OCI-LY1 (cell line): Measurements from ENCODE around the gene CEP44.

Experiments
- H2AFZ ChIP-seq: fragments of 200-600 bp; sonication (generic), shearing (Covaris generic); 2 replicates; pipeline ENCODE4 v1.6.0; 2014; ENCODE audit warnings: antibody characterized with exemption, mild to moderate bottlenecking, low read length
- H3F3A ChIP-seq: fragments of 200-600 bp; sonication (generic), shearing (Covaris generic); 2 replicates; pipeline ENCODE4 v1.6.0; 2014; ENCODE audit warnings: mild to moderate bottlenecking, antibody characterized with exemption, low read length, moderate library complexity; ENCODE audit not compliant: insufficient read depth
- H3K27ac ChIP-seq: fragments of 200-600 bp; sonication (generic); 2 replicates; pipeline ENCODE4 v1.5.1; 2014; ENCODE audit warnings: low read length, mixed run types, mild to moderate bottlenecking, low read depth; ENCODE audit not compliant: poor library complexity, severe bottlenecking
- H3K27me3 ChIP-seq: fragments of 200-600 bp; sonication (generic); 2 replicates; pipeline ENCODE4 v1.6.0; 2014; ENCODE audit warnings: antibody characterized with exemption, mild to moderate bottlenecking, low read length, moderate library complexity; ENCODE audit not compliant: insufficient read depth
- H3K36me3 ChIP-seq: fragments of 200-600 bp; sonication (generic); 2 replicates; pipeline ENCODE4 v1.6.1; 2014; ENCODE audit warnings: mild to moderate bottlenecking, antibody characterized with exemption, low read length, moderate library complexity, mixed read lengths; ENCODE audit not compliant: insufficient read depth
- H3K4me1 ChIP-seq: fragments of 200-600 bp; sonication (generic); 2 replicates; pipeline ENCODE4 v1.5.1; 2014; ENCODE audit warnings: mild to moderate bottlenecking, low read length, moderate library complexity; ENCODE audit not compliant: insufficient read depth, severe bottlenecking
- H3K4me2 ChIP-seq: fragments of 200-600 bp; sonication (generic), shearing (Covaris generic); 2 replicates; pipeline ENCODE4 v1.6.1; 2014; ENCODE audit warnings: low read length
- H3K4me3 ChIP-seq: fragments of 200-600 bp; sonication (generic); 2 replicates; pipeline ENCODE4 v1.5.1; 2014; ENCODE audit warnings: low read length, low read depth, mild to moderate bottlenecking, mixed read lengths; ENCODE audit not compliant: poor library complexity, severe bottlenecking
- H3K79me2 ChIP-seq: fragments of 200-600 bp; shearing (Covaris generic); 2 replicates; pipeline ENCODE4 v1.6.1; 2016; ENCODE audit warnings: mixed run types, low read length, mixed read lengths; ENCODE audit not compliant: insufficient read depth
- H3K9ac ChIP-seq: fragments of 200-600 bp; sonication (generic), shearing (Covaris generic); 2 replicates; pipeline ENCODE4 v1.6.1; 2014; ENCODE audit warnings: mild to moderate bottlenecking, low read length, mixed read lengths
- H3K9me2 ChIP-seq: fragments of 200-600 bp; sonication (generic), shearing (Covaris generic); 2 replicates; pipeline ENCODE4 v1.6.1; 2014; ENCODE audit warnings: low read depth, mild to moderate bottlenecking, low read length, mixed read lengths
- H3K9me3 ChIP-seq: fragments of 200-600 bp; shearing (Covaris generic); 2 replicates; pipeline ENCODE4 v1.6.1; 2014; ENCODE audit warnings: low read length, mixed read lengths
- H4K20me1 ChIP-seq: fragments of 200-600 bp; sonication (generic), shearing (Covaris generic); 2 replicates; pipeline ENCODE4 v1.6.0; 2016; ENCODE audit warnings: mild to moderate bottlenecking, low read length; ENCODE audit not compliant: insufficient read depth
- EZH2 ChIP-seq: fragments of 200-600 bp; sonication (generic), shearing (Covaris generic); IDR thresholded peaks from 2 replicates; pipeline ENCODE4 v1.8.0; 2017; ENCODE audit warnings: borderline replicate concordance, mixed run types, mild to moderate bottlenecking, antibody characterized with exemption, low read length, moderate library complexity, mixed read lengths
- TF ChIP-seq, protein P1 (sequence below): fragments of 200-600 bp; sonication (generic), shearing (Covaris generic); IDR thresholded peaks from 2 replicates; pipeline ENCODE4 v1.5.1; 2017; ENCODE audit warnings: mild to moderate bottlenecking, antibody characterized with exemption, low read length, moderate library complexity, mixed read lengths

The CEP44 gene

GRCh38 chr4:174255786-174256185, 27.9 kb upstream of the CEP44 start:
- no peak overlapping the region for H3K9ac ChIP-seq
- TF ChIP-seq, protein P1, sequence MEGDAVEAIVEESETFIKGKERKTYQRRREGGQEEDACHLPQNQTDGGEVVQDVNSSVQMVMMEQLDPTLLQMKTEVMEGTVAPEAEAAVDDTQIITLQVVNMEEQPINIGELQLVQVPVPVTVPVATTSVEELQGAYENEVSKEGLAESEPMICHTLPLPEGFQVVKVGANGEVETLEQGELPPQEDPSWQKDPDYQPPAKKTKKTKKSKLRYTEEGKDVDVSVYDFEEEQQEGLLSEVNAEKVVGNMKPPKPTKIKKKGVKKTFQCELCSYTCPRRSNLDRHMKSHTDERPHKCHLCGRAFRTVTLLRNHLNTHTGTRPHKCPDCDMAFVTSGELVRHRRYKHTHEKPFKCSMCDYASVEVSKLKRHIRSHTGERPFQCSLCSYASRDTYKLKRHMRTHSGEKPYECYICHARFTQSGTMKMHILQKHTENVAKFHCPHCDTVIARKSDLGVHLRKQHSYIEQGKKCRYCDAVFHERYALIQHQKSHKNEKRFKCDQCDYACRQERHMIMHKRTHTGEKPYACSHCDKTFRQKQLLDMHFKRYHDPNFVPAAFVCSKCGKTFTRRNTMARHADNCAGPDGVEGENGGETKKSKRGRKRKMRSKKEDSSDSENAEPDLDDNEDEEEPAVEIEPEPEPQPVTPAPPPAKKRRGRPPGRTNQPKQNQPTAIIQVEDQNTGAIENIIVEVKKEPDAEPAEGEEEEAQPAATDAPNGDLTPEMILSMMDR, result no peak
- TF ChIP-seq EZH2, result no peak
- H3K9me2 ChIP-seq, result no peaks in the 10 kb centered on the region
- peaks cover 3% of the 10 kb centered on the region; the same call in 1 of the 2 replicates for H3K36me3 ChIP-seq
- no peak overlapping the region for H2AFZ ChIP-seq
- no peaks in the 10 kb centered on the region; the same call in 1 of the 2 replicates for H3K79me2 ChIP-seq
- no peaks in the 10 kb centered on the region for H3K9me3 ChIP-seq
- no peaks in the 10 kb centered on the region for H3F3A ChIP-seq
- no peak overlapping the region for H3K27ac ChIP-seq
- H3K4me3 ChIP-seq, result no peak overlapping the region
- H4K20me1 ChIP-seq, result no peaks in the 10 kb centered on the region
- H3K4me2 ChIP-seq, result no peak overlapping the region
- no peaks in the 10 kb centered on the region for H3K27me3 ChIP-seq
- H3K4me1 ChIP-seq, result no peaks in the 10 kb centered on the region

- H4K20me1 ChIP-seq, result no peaks in the 10 kb centered on the region
- no peaks in the 10 kb centered on the region for H3K9me3 ChIP-seq
- H3K36me3 ChIP-seq, result peaks cover 3% of the 10 kb centered on the region; the same call in 1 of the 2 replicates
- no peak overlapping the region for H3K4me3 ChIP-seq
- H3F3A ChIP-seq, result no peaks in the 10 kb centered on the region
- no peak overlapping the region for H3K9ac ChIP-seq
- H3K9me2 ChIP-seq, result no peaks in the 10 kb centered on the region
- H3K27ac ChIP-seq, result no peak overlapping the region
- H3K27me3 ChIP-seq, result no peaks in the 10 kb centered on the region
- TF ChIP-seq, protein P1, result no peak
- TF ChIP-seq EZH2, result no peak
- no peak overlapping the region for H3K4me2 ChIP-seq
- no peak overlapping the region for H2AFZ ChIP-seq
- H3K79me2 ChIP-seq, result no peaks in the 10 kb centered on the region; the same call in 1 of the 2 replicates
- no peaks in the 10 kb centered on the region for H3K4me1 ChIP-seq
Measured at GRCh38 chr4:174256277-174256713, 27.4 kb upstream of the CEP44 start.

DNA sequence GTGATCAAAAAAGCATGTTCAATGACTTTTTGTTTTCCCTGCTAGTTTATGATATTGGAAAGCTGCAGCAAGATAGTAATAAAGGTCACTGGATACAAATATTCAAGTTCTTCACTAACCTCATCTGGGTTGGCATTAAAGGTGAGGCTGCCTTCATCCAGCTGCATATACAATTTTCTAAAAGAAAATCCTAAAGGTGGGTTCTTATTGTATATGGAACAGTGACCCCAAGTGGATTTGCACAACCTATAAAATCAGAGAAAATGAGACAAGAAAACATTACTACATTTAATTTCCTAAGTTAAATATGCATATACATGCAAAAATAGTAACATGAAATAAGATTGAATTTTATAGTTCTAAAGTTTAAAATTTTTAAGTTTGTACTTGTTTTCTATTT, 24.1 kb upstream of the CEP44 start:
- Histone ChIP-seq H3K27me3 (no peaks in the 10 kb centered on the region), H3F3A (no peaks in the 10 kb centered on the region), H3K4me2 (no peak overlapping the region), H3K4me1 (no peaks in the 10 kb centered on the region), H3K4me3 (no peak overlapping the region), H3K9me2 (no peaks in the 10 kb centered on the region), H3K36me3 (peaks cover 3% of the 10 kb centered on the region; the same call in 1 of the 2 replicates), H3K27ac (no peak overlapping the region), H3K9me3 (no peaks in the 10 kb centered on the region), H3K79me2 (no peaks in the 10 kb centered on the region; the same call in 1 of the 2 replicates), H3K9ac (no peak overlapping the region), H2AFZ (no peak overlapping the region), H4K20me1 (no peaks in the 10 kb centered on the region)
- TF ChIP-seq, protein P1, result no peak
- no peak for TF ChIP-seq EZH2
